Endothelial cell (in vitro differentiated cells): ENCODE results near the gene IL1RL1. TPM values are rescaled to one million over a fixed set of nuclear protein-coding genes. Genes with fewer than 3 reads are reported as not detected.

Experiments
- DNase-seq: peaks from one replicate; pipeline ENCODE4 v3.0.0; 2021; ENCODE audit warnings: low spot score
- H3K27ac Mint-ChIP-seq: one replicate; pipeline ENCODE4 v1.8.0; 2021; ENCODE audit warnings: mixed read lengths, inconsistent platforms; ENCODE audit not compliant: unreplicated experiment
- H3K27me3 Mint-ChIP-seq: one replicate; pipeline ENCODE4 v1.8.0; 2021; ENCODE audit warnings: mild to moderate bottlenecking, moderate library complexity, mixed read lengths, inconsistent platforms; ENCODE audit not compliant: unreplicated experiment
- H3K36me3 Mint-ChIP-seq: one replicate; pipeline ENCODE4 v1.8.0; 2021; ENCODE audit warnings: mild to moderate bottlenecking, low read depth, mixed read lengths, inconsistent platforms; ENCODE audit not compliant: unreplicated experiment
- H3K4me1 Mint-ChIP-seq: one replicate; pipeline ENCODE4 v1.8.0; 2021; ENCODE audit warnings: mild to moderate bottlenecking, mixed read lengths, inconsistent platforms; ENCODE audit not compliant: unreplicated experiment
- H3K4me3 Mint-ChIP-seq: one replicate; pipeline ENCODE4 v1.8.0; 2021; ENCODE audit warnings: mild to moderate bottlenecking, mixed read lengths, inconsistent platforms; ENCODE audit not compliant: unreplicated experiment
- H3K9me3 Mint-ChIP-seq: one replicate; pipeline ENCODE4 v1.8.0; 2021; ENCODE audit warnings: mixed read lengths, inconsistent platforms; ENCODE audit not compliant: unreplicated experiment
- total RNA-seq: library from RNA; stranded (reverse); fragmentation: NEBNext Ultra II Directional; extraction: Animal tissue kit (Norgen Biotek cat#: 25700); gene quantifications from one replicate; pipeline ENCODE4 v1.2.1, GENCODE V29; 2021; ENCODE audit not compliant: unreplicated experiment
- TF ChIP-seq, protein P1 (sequence below): fragments of 200-600 bp; sonication (generic); IDR thresholded peaks from one replicate; pipeline ENCODE4 v1.5.0; 2021; ENCODE audit warnings: antibody characterized with exemption; ENCODE audit not compliant: unreplicated experiment

Gene IL1RL1
- total RNA-seq, 1 donor from 2014 or later, result 0.10 TPM

DNA sequence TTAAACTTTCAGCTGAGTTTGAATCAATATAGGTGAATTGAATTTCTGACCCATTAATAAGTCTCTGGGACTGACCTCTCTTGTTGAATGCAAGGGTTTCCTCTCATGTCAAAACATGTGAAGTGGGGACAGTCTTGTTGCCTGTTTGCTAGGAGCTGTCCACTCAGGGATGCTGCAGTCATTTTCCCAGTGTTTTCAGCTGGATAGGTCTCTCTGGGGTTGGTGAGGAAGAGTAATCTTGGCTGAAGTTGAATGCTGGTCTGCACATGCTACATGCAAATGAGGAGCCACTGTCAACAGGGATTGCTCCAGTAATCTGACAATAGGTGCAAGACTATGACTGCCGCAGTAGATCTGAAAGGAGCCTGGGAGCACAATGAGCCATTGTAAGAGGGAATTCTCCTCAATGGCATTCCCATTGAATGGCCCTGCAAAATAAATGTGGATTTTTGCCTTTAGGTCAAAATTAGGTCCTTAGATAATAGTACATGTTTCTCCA lies 34.1 kb upstream of the IL1RL1 start:
- Mint-ChIP-seq H3K27me3 (no peaks in the 10 kb centered on the region), H3K9me3 (no peaks in the 10 kb centered on the region), H3K27ac (no peak overlapping the region), H3K4me3 (no peak overlapping the region), H3K36me3 (no peaks in the 10 kb centered on the region), H3K4me1 (peaks cover 3% of the 10 kb centered on the region)
- TF ChIP-seq, protein P1, sequence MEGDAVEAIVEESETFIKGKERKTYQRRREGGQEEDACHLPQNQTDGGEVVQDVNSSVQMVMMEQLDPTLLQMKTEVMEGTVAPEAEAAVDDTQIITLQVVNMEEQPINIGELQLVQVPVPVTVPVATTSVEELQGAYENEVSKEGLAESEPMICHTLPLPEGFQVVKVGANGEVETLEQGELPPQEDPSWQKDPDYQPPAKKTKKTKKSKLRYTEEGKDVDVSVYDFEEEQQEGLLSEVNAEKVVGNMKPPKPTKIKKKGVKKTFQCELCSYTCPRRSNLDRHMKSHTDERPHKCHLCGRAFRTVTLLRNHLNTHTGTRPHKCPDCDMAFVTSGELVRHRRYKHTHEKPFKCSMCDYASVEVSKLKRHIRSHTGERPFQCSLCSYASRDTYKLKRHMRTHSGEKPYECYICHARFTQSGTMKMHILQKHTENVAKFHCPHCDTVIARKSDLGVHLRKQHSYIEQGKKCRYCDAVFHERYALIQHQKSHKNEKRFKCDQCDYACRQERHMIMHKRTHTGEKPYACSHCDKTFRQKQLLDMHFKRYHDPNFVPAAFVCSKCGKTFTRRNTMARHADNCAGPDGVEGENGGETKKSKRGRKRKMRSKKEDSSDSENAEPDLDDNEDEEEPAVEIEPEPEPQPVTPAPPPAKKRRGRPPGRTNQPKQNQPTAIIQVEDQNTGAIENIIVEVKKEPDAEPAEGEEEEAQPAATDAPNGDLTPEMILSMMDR, result no peak
- no peak for DNase-seq

DNA sequence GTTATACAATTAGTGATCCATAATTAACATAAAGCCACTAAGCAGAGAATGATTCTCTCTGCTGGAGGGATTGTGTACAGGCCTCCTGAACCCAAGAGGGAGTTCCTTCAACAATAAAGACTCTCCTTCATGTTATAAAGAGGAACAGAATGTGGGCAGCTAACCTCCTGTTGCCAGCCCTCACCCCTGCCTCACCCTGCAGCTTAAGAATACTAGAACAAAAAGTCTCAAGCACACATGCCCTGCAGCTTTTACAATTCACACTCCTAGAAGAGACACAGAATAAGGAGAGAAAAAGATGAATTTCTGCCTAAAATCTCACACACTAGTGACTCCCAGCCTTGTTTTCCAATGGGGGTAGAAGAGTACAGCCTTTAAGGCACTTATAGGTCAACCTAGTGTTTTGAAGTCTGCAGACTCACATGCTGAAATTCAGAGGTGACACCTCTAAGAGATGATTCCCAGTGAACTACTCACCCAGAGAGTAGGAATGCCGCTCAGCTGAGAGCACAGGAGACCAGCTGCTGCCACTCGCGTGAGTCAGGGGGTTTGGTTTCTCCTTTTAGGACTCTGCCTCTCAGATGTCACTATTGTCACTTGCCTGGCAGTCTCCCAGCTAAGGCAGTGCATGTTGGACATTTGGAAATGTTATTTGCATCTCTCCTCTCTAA lies 32.5 kb upstream of the IL1RL1 start:
- peaks cover 1% of the 10 kb centered on the region for H3K4me1 Mint-ChIP-seq
- no peak for DNase-seq
- no peaks in the 10 kb centered on the region for H3K27me3 Mint-ChIP-seq
- TF ChIP-seq, protein P1, result no peak
- no peaks in the 10 kb centered on the region for H3K36me3 Mint-ChIP-seq
- H3K4me3 Mint-ChIP-seq, result no peak overlapping the region
- no peaks in the 10 kb centered on the region for H3K9me3 Mint-ChIP-seq
- H3K27ac Mint-ChIP-seq, result no peak overlapping the region

DNA sequence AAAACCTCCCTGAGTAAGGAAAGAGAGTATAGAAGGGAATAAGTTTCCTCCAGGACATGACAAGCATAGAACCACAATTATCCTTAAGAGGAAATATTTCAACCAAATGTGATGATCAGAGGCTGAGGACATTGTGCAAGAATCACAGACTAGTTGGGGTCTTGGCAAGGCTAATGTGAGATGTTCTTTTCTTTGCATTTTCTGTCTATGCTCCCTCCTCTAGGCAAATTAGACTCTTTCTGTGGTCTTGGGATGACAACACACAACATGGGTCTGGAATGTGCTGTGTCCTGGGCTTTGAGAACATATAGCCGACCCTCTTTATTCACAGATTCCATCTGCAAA lies 32.0 kb upstream of the IL1RL1 start:
- Mint-ChIP-seq H3K36me3 (no peaks in the 10 kb centered on the region), H3K4me3 (no peak overlapping the region), H3K27ac (no peak overlapping the region), H3K9me3 (no peaks in the 10 kb centered on the region), H3K4me1 (no peaks in the 10 kb centered on the region), H3K27me3 (no peaks in the 10 kb centered on the region)
- TF ChIP-seq, protein P1, result no peak
- no peak for DNase-seq

DNA sequence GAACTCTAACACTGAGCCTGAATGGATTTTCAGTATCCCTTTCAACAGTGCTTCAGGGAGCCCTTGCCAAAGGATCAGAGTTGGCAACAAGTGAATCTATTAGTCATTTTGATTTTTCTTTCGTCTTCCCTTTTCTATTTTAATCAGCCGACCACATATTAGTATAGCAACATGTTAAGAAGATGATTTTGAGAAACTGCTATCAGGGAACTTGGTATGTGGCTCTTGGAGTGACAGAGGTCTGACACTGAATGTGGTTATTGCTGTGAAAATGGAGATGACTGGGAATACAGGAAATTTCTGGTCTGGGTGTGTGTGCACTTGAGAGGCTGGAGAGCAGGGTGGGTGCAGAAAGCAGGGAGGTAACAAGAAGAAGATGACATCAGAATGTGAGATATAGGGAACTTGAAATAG lies 28.7 kb upstream of the IL1RL1 start:
- Mint-ChIP-seq H3K4me3 (no peak overlapping the region), H3K27ac (no peak overlapping the region), H3K27me3 (no peaks in the 10 kb centered on the region), H3K4me1 (peaks cover 6% of the 10 kb centered on the region), H3K9me3 (no peaks in the 10 kb centered on the region), H3K36me3 (no peaks in the 10 kb centered on the region)
- no peak for DNase-seq
- TF ChIP-seq, protein P1, result no peak

DNA sequence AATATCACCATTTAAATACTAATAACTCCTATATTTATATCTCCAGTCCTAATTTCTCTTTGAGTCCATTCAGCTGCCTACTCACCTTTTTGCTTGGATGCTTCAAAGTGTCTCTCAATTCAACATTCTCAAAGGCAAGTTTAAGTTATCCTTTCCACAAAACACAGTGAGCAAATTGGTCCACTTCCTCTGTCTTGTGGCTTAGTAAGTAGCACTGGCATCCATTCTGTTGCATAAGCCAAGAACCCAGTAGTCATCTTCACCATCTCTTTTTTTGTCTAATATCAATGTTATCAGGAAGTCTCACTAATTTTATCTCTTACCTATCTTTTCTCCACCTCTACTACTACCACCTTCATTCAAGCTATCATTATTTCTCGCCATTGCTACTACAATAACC lies 27.4 kb upstream of the IL1RL1 start:
- H3K9me3 Mint-ChIP-seq, result no peaks in the 10 kb centered on the region
- no peak overlapping the region for H3K27ac Mint-ChIP-seq
- H3K4me1 Mint-ChIP-seq, result peaks cover 8% of the 10 kb centered on the region
- H3K36me3 Mint-ChIP-seq, result no peaks in the 10 kb centered on the region
- DNase-seq, result no peak
- H3K27me3 Mint-ChIP-seq, result no peaks in the 10 kb centered on the region
- no peak overlapping the region for H3K4me3 Mint-ChIP-seq
- TF ChIP-seq, protein P1, result no peak
